Activated CD4-positive, alpha-beta T cell treated with anti-CD3 and anti-CD28 coated beads for 24 hours (primary cell): Measurements from ENCODE around the gene EFHD1.
"Not testable (repeated sequence)": the region's sequence is repeated elsewhere in the genome, so short reads cannot be mapped to it uniquely, and the experiment has no call there.

Source experiments
- DNase-seq, 2 donors: peaks; one replicate each; pipeline ENCODE4 v3.0.0-alpha.2; 2020; ENCODE audit warnings: low read depth in 2 of 2

The EFHD1 gene

DNA sequence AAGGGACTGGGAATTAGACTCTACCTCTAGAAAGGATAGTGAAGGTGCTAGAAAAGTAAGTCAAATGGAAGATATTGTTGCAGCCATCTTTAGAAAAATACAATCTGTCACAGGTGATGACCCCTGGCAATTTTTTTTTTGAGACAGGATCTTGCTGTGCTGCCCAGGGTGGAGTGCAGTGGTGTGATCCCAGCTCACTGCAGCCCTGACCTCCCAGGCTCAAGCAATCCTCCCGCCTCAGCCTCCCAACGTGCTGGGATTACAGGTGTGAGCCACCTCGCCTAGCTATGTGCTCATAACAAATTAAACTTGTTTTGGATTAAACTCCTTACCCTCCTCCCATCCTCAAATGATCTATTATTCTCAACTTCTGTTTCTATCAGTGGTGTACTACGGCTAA lies 59.9 kb downstream of the EFHD1 start:
- DNase-seq: no peak

- DNase-seq: no peak
Observed at GRCh38 chr2:232696609-232697058, 63.2 kb downstream of the EFHD1 start.

- peak; percentile 95 to 97 for DNase-seq
Observed at GRCh38 chr2:232697059-232697806, 63.8 kb downstream of the EFHD1 start, which contains the start of gene GIGYF2. GIGYF2 (plus strand) TSS chr2:232697331; CDS start chr2:232735198, 37,867 bp downstream.

- DNase-seq: no peak
Observed at GRCh38 chr2:232697807-232698110, 64.4 kb downstream of the EFHD1 start.

GRCh38 chr2:232698556-232699091 lies 65.2 kb downstream of the EFHD1 start:
- DNase-seq: no peak

- no peak for DNase-seq
Observed at GRCh38 chr2:232699110-232699509, 65.7 kb downstream of the EFHD1 start.

- DNase-seq: no peak
Observed at GRCh38 chr2:232700154-232700553, 66.8 kb downstream of the EFHD1 start.

DNA sequence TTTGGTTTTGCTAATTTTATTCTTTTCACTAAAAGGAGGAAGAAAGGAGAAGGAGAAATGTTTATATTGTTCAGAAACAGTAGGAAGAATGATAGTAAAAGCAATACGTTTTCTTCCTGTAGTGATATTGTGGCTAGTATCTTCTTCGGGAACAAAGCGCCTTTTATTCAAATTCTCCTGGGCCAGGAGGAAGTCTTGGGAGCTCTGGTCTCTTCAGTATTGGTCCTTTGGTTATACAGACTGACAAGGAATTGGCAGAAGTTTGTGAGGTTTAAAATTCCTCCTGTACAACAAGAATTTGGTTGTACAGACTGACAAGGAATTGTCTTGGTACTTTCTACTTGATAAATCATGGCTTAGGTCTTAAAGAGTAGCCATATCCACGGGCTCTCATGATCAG lies 73.7 kb downstream of the EFHD1 start:
- DNase-seq: no peak

DNA sequence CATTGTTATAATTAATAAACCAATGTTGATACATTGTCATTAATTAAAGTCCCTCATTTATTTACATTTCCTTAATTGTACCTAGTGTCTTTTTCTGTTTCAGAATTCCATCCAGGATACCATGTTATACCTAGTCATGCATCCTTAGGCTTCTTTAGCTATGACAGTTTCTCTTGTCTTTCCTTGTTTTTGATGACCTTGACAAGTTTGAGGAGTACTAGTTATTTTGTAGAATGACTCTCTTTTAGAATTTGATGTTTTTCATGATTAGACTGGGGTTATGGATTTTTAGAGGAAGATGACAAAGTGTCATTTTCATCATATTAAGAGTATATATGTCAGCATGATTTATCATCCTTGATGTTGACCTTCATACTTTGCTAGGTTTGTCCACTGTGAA lies 80.1 kb downstream of the EFHD1 start:
- no peak for DNase-seq

- DNase-seq: no peak
Observed at GRCh38 chr2:232714969-232715368, 81.6 kb downstream of the EFHD1 start.

DNA sequence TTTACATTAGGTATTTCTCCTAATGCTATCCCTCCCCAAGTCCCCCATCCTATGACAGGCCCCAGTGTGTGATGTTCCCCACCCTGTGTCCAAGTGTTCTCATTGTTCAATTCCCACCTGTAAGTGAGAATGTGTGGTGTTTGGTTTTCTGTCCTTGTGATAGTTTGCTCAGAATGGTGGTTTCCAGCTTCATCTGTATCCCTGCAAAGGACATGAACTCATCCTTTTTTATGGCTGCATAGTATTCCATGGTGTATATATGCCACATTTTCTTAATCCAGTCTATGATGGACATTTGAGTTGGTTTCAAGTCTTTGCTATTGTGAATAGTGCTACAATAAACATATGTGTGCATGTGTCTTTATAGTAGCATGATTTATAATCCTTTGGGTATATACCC lies 86.7 kb downstream of the EFHD1 start:
- DNase-seq: not testable (repeated sequence)

DNA sequence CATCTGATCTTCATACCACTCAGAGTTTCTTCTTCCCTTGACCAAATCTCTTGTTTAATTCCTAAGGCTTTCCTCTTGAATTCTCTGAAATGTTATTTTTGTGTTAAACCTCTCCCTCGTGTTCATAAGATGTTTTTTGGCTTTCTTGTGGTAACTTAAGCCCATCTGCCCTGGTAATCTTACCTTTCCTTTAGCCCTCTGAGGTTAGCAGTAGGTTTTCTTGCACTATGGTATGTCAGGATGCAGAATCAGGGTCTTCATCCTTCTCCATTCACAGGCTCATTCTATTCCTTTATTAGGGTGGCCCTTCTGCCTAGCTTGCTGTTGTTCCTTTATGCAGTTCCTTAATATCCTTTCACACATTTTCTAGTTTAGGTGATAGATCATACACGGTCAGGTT lies 87.9 kb downstream of the EFHD1 start:
- DNase-seq: no peak

GRCh38 chr2:232721882-232722281 lies 88.5 kb downstream of the EFHD1 start:
- no peak for DNase-seq

- no peak for DNase-seq
Observed at GRCh38 chr2:232723027-232723426, 89.6 kb downstream of the EFHD1 start.

DNA sequence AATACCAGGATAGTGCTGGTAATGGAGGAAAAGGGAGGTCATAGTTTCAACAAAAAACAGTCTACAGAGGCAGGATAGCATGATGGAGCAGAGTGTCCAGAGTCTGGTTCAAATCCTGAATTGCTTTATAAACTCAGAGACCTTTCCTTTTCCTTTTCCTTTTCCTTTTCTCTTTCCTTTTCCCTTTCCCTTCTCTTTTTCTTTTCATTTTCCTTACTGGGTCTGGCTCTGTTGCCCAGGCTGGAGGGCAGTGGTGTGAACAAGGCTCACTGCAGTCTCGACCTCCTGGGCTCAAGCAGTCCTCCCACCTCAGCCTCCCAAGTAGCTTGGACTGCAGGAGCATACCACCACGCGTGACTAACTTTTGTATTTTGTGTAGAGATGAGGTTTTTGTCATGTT lies 95.4 kb downstream of the EFHD1 start:
- DNase-seq: no peak

DNA sequence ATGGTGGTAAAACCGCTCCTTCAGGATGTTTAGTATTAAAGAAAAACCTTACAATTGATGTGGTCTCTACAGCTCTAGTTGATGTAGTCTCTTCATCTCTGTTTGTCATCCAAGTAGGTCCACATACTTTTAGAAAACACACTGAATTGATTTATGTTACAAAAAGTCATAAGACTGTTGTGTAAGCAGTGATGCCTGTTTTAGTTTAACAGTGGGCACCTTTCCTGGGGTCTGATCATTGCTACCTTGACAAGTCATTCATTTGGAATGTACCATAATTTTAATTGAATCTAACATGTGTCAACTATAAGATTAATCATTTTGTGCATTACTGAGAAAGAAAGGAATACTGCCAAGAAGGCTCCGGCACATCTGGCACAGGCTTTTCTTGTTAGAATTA lies 98.1 kb downstream of the EFHD1 start:
- DNase-seq: no peak
